Measurements from ENCODE around the gene RBM20. TPM values are rescaled to one million over a fixed set of nuclear protein-coding genes. Genes with fewer than 3 reads are reported as not detected.

RBM20 gene
- total and polyA plus RNA-seq, 7 donors, result 0.23 to 7.8 (median 5.4) TPM; not detected in 1

- Histone ChIP-seq H3K9me3 (no peaks in the 10 kb centered on the region), H3K27me3 (no peaks in the 10 kb centered on the region), H3K4me3 (no peak overlapping the region), H3K4me1 (peaks cover 0 to 16% (median 12%) of the 10 kb centered on the region in 4 donors), H3K27ac (no peak overlapping the region), H3K36me3 (peaks cover 0 to 4% (median 0%) of the 10 kb centered on the region in 4 donors)
- 92 to 93% methylated on average over 12 of the region's 12 CpGs for WGBS, 2 donors
- intact Hi-C loops (cut with DNase I), result no loop called here
- DNase-seq, result no peak
- no peak for TF ChIP-seq EP300 (IDR thresholded peaks at IDR 0.05)
- no peak for TF ChIP-seq POLR2A (IDR thresholded peaks at IDR 0.05)
- TF ChIP-seq POLR2AphosphoS5 (IDR thresholded peaks at IDR 0.05), result no peak
- no peak for TF ChIP-seq CTCF (IDR thresholded peaks at IDR 0.05)
Measured at GRCh38 chr10:110812583-110812982, 168.4 kb downstream of the RBM20 start.

- H3K9me3 ChIP-seq, result no peaks in the 10 kb centered on the region
- peak; percentile 30 for DNase-seq
- 67 to 80% methylated on average over 8 of the region's 8 CpGs for WGBS, 2 donors
- intact Hi-C loops (cut with DNase I), result no loop called here
- no peak for TF ChIP-seq EP300 (IDR thresholded peaks at IDR 0.05)
- TF ChIP-seq POLR2A (IDR thresholded peaks at IDR 0.05), result no peak
- TF ChIP-seq CTCF (IDR thresholded peaks at IDR 0.05), result no peak
- no peak for TF ChIP-seq POLR2AphosphoS5 (IDR thresholded peaks at IDR 0.05)
- H3K36me3 ChIP-seq, result peaks cover 0 to 4% (median 0%) of the 10 kb centered on the region in 4 donors
- no peak overlapping the region for H3K27ac ChIP-seq
- peaks cover 0 to 27% (median 24%) of the 10 kb centered on the region in 4 donors for H3K4me1 ChIP-seq
- H3K27me3 ChIP-seq, result no peaks in the 10 kb centered on the region
- H3K4me3 ChIP-seq, result no peak overlapping the region
Measured at GRCh38 chr10:110813743-110814472, 169.8 kb downstream of the RBM20 start.

GRCh38 chr10:110815354-110816004 lies 171.3 kb downstream of the RBM20 start:
- intact Hi-C loops (cut with DNase I), result no loop called here

GRCh38 chr10:110817614-110818013 lies 173.5 kb downstream of the RBM20 start:
- peak overlapping the region in 3 of 4 donors; percentile 20 to 90 (median 88) for H3K27ac ChIP-seq
- H3K27me3 ChIP-seq, result no peaks in the 10 kb centered on the region
- H3K36me3 ChIP-seq, result peaks cover 0 to 4% (median 0%) of the 10 kb centered on the region in 4 donors
- H3K9me3 ChIP-seq, result no peaks in the 10 kb centered on the region
- no peak overlapping the region for H3K4me3 ChIP-seq
- 61 to 73% methylated on average over 4 of the region's 4 CpGs for WGBS, 2 donors
- DNase-seq, result peak; percentile 57
- no peak for TF ChIP-seq EP300 (IDR thresholded peaks at IDR 0.05)
- intact Hi-C loops (cut with DNase I), result no loop called here
- peaks cover 0 to 64% (median 61%) of the 10 kb centered on the region in 4 donors for H3K4me1 ChIP-seq

More at GRCh38 chr10:110815354-110816004, 171.3 kb downstream of the RBM20 start:
- WGBS, 2 donors, result 48 to 53% methylated on average over 1 of the region's 1 CpG
- Histone ChIP-seq H3K27ac (no peak overlapping the region), H3K27me3 (no peaks in the 10 kb centered on the region), H3K36me3 (peaks cover 0 to 4% (median 0%) of the 10 kb centered on the region in 4 donors), H3K9me3 (no peaks in the 10 kb centered on the region), H3K4me3 (no peak overlapping the region), H3K4me1 (peaks cover 0 to 42% (median 40%) of the 10 kb centered on the region in 4 donors)
- TF ChIP-seq POLR2AphosphoS5 (IDR thresholded peaks at IDR 0.05) (no peak), POLR2A (IDR thresholded peaks at IDR 0.05) (no peak), CTCF (IDR thresholded peaks at IDR 0.05) (no peak), EP300 (IDR thresholded peaks at IDR 0.05) (no peak)
- DNase-seq, result peak; percentile 66

All from sigmoid colon (tissue), 7 donors.